ENCODE results near the gene PADI6.
"Not testable (repeated sequence)": the region's sequence is repeated elsewhere in the genome, so short reads cannot be mapped to it uniquely, and the experiment has no call there.

Gene PADI6

DNA sequence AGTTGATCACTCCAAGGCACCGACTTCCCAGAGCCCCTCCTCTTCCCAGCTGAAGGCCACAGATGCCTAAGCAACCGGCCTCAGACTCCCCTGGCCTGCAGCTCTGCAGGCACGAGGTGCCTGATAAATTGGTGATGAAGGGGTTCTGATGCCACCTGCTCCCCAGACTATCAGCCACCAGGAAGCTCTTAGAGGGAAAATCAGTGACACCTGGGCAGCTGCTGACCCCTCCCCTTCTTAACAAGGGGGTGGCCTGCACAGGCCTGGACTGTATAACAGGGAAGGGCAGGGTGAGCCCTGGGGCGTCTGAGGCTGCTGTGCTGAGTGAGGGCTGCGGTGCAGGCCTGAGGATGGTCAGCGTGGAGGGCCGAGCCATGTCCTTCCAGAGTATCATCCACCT is at the start of gene PADI6:
Gene PADI6, plus strand, starts transcription at position 301 of the 400 bp plus-strand sequence. Its CDS starts 50 bp downstream, at position 351.
- DNase-seq (ENCODE audit: low spot score): no peak

DNA sequence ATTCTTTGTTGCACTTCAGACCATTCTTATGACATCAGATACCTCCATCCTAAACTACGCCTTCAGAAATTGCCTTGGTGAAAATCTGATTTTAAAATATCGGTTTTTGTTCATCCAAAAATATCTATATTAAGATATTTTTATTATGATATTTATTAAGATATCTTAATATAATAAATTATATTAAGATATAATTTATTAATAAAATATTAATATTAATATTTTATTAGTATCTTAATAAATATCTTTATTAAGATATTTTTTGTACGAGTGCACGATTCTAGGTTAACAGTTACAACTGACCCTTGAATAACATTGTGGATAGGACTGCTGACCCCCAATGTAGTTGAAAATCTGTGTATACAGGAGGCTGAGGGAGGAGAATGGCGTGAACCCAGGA is 43.1 kb upstream of the PADI6 start:
- no peak for DNase-seq (ENCODE audit: low spot score)

GRCh38 chr1:17329610-17330009 is 42.4 kb upstream of the PADI6 start:
- DNase-seq (ENCODE audit: low spot score): no peak

DNA sequence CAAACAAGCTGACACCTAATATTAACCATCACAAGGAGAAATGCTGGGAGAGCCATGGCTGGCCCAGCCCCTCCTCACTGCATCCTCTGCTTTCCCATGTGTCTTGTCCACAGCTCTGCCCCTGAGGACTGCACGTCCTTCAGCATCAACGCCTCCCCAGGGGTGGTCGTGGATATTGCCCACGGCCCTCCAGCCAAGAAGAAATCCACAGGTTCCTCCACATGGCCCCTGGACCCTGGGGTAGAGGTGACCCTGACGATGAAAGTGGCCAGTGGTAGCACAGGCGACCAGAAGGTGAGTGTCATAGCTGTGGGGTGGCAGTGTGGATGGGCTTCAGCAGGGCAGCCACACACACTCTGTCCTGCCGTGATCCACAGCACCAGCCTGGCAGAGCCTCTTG is 41.1 kb upstream of the PADI6 start:
- DNase-seq (ENCODE audit: low spot score): no peak

- DNase-seq (ENCODE audit: low spot score): no peak
These were observed 38.9 kb upstream of the PADI6 start for GRCh38 chr1:17333081-17333480.

- peak; percentile 82 for DNase-seq (ENCODE audit: low spot score)
These were observed 35.9 kb upstream of the PADI6 start for GRCh38 chr1:17335821-17336710.

DNA sequence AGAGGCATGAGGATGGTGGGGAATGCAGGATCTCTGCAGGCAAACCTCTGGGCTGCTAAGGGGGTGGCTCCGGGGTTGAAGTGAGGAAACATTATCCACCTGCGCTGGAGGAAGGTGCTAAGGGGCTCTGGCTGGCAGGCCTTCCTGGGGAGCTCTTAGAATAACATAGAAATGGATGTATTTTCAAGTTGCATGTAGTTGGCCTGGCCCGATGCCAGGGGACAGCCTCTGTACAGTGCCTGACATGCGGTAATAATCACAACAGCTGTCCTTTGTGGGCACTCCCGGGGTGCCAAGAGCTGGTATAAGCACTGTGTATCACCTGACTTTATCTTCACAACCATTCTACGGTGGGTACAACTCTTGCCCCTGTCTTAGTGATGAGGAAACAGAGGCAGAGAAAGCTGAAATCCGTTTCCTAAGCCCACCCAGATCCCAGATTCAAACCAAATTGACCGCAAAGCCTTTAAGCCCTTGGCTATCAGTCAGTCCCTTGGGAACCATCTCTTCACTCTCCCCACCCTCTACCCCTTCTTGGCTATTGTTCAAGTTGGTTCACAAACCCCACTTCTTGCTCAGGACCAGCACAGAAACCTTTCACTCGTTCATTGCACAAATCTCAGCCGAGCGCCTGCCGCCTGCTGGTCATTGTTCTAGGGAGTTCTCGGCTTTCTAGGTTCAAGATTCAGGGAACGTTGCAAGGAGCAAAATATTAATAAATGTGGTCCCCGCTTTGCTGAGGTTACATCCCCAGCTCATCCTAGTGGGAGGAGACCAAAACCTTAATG is 33.1 kb upstream of the PADI6 start:
- DNase-seq (ENCODE audit: low spot score): no peak

DNA sequence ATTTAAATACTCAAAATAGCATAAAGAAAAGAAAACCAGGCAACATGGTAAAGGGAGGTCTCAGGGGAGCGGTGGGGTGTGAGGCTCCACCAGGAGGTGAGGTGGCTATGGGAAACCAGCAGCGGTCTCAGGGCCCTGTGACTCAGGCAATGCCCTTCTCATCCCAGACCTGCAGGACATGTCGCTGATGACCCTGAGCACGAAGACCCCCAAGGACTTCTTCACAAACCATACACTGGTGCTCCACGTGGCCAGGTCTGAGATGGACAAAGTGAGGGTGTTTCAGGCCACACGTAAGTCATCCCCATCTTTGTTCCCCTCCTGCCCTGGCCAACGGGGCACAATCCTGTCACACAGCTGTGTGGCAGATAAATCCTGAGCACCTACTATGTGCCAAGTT is 32.5 kb upstream of the PADI6 start:
- no peak for DNase-seq (ENCODE audit: low spot score)

- no peak for DNase-seq (ENCODE audit: low spot score)
These were observed 31.6 kb upstream of the PADI6 start for GRCh38 chr1:17340358-17340757.

DNA sequence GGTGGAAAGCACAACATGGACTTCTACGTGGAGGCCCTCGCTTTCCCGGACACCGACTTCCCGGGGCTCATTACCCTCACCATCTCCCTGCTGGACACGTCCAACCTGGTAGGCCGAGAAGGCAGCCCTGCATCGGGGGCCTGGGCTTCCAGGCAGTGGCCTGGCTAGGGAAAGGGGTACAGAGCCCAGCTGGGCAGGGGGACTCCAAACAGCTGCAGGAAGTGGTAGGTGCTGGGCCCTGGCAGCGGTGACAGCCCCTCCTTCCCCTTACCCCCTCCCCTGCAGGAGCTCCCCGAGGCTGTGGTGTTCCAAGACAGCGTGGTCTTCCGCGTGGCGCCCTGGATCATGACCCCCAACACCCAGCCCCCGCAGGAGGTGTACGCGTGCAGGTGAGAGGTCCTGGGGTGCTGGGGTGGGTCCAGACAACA is 30.0 kb upstream of the PADI6 start:
- no peak for DNase-seq (ENCODE audit: low spot score)

- DNase-seq (ENCODE audit: low spot score): not testable (repeated sequence)
These were observed 26.5 kb upstream of the PADI6 start for GRCh38 chr1:17345506-17345905.

- DNase-seq (ENCODE audit: low spot score): no peak
These were observed 25.8 kb upstream of the PADI6 start for GRCh38 chr1:17346046-17346789.

- DNase-seq (ENCODE audit: low spot score): no peak
These were observed 24.0 kb upstream of the PADI6 start for GRCh38 chr1:17347769-17348592.

GRCh38 chr1:17348593-17349234 is 23.3 kb upstream of the PADI6 start:
- DNase-seq (ENCODE audit: low spot score): no peak

DNA sequence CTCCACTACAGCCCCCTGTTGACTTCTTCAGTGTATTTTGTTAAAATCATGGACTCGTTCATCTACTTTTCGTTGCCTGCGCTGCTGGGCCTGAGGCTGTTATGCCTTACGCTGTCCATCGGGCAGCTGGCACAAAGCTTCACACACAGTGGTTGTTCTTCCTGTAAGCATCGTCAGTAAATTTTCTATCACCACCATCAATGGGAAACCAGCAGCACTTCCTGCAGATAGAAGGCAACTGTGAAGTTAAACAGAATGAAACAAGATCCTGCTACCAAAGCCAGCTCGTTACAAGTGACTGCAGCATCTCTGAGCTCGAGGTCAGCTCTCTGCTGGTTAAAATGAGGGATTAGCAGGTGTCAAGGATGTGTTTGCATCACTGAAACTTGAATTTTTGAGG is 21.9 kb upstream of the PADI6 start:
- no peak for DNase-seq (ENCODE audit: low spot score)

DNA sequence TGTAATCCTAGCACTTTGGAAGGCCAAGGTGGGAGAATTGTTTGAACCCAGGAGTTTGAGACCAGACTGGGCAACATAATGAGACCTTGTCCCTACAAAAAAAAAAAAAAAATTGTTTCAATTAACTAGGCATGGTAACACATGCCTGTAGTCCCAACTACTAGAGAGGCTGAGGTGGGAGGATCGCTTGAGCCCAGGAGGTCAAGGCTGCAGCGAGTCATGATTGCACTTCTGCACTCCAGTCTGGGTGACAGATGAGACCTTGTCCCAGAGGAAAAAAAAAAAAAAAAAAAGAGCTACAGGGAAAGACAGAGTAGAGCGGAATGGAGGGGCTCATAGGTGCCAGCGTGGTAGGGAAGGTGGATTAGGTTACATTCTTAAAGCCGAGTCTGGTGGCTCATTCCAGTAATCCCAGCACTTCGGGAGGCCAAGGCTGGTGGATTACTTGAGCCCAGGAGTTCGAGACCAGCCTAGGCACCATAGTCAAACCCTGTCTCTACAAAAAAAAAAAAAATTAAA is 21.0 kb upstream of the PADI6 start:
- DNase-seq (ENCODE audit: low spot score): no peak

DNA sequence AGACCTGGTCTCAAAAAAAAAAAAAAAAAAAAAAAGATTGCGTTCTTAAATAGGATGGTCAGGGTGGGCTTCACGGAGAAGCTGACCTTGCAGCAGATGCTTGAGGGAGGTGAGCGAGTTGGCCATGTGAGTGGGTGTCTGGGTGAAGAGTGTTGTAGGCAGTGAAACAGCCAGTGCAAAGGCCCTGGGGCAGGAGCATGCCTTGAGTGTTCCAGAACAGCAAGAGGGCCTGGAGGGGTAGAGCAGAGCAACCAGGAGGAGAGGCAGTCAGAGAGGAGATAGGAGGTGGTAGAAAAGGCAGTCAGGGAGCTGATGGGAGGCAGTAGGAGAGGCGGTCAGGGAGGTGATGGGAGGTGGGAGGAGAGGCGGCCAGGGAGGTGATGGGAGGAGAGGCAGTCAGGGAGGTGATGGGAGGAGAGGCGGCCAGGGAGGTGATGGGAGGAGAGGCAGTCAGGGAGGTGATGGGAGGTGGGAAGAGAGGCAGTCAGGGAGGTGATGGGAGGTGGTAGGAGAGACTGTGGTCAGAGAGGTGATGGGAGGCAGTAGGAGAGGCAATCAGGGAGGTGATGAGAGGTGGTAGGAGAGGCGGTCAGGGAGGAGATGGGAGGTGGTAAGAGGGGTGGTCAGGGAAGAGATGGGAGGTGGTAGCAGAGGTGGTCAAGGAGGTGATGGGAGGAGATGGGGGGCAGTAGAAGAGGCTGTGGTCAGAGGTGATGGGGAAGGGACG is 20.2 kb upstream of the PADI6 start:
- DNase-seq (ENCODE audit: low spot score): no peak

DNA sequence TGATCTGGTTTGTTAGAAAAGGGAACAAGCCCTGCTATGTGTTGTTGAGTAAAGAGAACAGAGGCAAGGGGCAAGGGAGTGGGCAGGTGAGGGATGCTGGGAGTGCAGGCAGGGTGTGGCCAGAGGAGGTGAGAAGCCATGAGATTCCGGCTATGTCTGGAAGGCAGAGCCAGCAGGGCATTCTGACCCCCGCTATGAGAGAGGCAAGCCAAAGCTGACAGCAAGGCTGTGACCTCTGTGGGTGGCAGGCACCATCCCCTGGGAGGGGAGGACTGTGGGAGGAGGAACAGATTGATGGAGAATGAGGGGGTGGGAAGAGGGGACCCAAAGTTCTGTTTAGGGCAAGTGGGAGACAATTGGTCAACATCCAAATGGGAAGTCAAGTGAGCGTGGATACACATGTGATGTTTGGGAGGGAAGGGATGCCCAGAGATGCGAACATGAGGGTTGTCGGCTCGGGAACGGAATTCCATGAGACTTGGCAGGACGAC is 19.5 kb upstream of the PADI6 start:
- no peak for DNase-seq (ENCODE audit: low spot score)

DNA sequence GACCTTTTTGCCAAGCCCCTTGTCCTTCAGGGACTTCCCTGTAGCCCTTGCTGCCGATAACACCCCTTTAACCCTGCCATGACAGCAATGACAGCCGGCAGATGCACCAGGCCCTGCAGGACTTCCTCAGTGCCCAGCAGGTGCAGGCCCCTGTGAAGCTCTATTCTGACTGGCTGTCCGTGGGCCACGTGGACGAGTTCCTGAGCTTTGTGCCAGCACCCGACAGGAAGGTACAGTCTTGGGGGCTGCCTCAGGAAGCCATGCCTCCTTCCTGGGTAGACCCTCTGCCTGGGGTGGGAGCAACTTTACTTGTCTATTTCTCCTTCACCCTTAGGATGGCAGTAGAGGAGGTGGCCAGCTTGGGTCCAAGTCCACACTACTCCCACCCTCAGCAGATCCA is 16.1 kb upstream of the PADI6 start:
- no peak for DNase-seq (ENCODE audit: low spot score)

All from NAMALWA (cell line).